GM23338 (cell line): ENCODE data around the gene NPW. TPM values are rescaled to one million over a fixed set of nuclear protein-coding genes. Genes with fewer than 3 reads are reported as not detected.

Source experiments
- ATAC-seq: fragments of 200-7000 bp; cut with Tn5 transposase; 3 replicates; pipeline ENCODE4 v1.9.1; 2020
- DNase-seq: peaks from one replicate; pipeline ENCODE4 v3.0.0-alpha.2; 2015; ENCODE audit warnings: low spot score
- H2AFZ ChIP-seq: fragments of 200-600 bp; sonication (generic); 2 replicates; pipeline ENCODE4 v1.8.0; 2016; ENCODE audit warnings: antibody characterized with exemption, mild to moderate bottlenecking, moderate library complexity
- H3F3A ChIP-seq: fragments of 200-600 bp; sonication (generic); replicated peaks from 2 replicates; pipeline ENCODE4 v1.8.0; 2017; ENCODE audit warnings: antibody characterized with exemption, mixed run types, low read depth
- H3K27ac ChIP-seq: fragments of 200-600 bp; sonication (generic); 2 replicates; pipeline ENCODE4 v1.6.1; 2016; ENCODE audit warnings: low read depth
- H3K27me3 ChIP-seq: fragments of 200-600 bp; sonication (generic); 2 replicates; pipeline ENCODE4 v1.8.0; 2016; ENCODE audit warnings: mild to moderate bottlenecking, mixed run types, moderate library complexity; ENCODE audit not compliant: insufficient read depth
- H3K36me3 ChIP-seq: fragments of 200-600 bp; sonication (generic); 2 replicates; pipeline ENCODE4 v1.8.0; 2016; ENCODE audit warnings: mild to moderate bottlenecking; ENCODE audit not compliant: insufficient read depth
- H3K4me1 ChIP-seq: fragments of 200-600 bp; sonication (generic); 2 replicates; pipeline ENCODE4 v1.8.0; 2016; ENCODE audit warnings: mild to moderate bottlenecking, moderate library complexity; ENCODE audit not compliant: insufficient read depth
- H3K4me2 ChIP-seq: fragments of 200-600 bp; sonication (generic); 2 replicates; pipeline ENCODE4 v1.7.1; 2017; ENCODE audit warnings: mixed run types
- H3K4me3 ChIP-seq: fragments of 200-600 bp; sonication (generic); 2 replicates; pipeline ENCODE4 v1.6.1; 2016; ENCODE audit warnings: mixed run types
- H3K79me2 ChIP-seq: fragments of 200-600 bp; sonication (generic); replicated peaks from 2 replicates; pipeline ENCODE4 v1.8.0; 2017; ENCODE audit warnings: mild to moderate bottlenecking; ENCODE audit not compliant: insufficient read depth
- H3K9me2 ChIP-seq: fragments of 200-600 bp; sonication (generic); 2 replicates; pipeline ENCODE4 v1.8.0; 2017; ENCODE audit not compliant: insufficient read depth
- H4K20me1 ChIP-seq: fragments of 200-600 bp; sonication (generic); replicated peaks from 2 replicates; pipeline ENCODE4 v1.8.0; 2017; ENCODE audit warnings: mild to moderate bottlenecking; ENCODE audit not compliant: insufficient read depth
- H3K27ac Mint-ChIP-seq: 2 replicates; pipeline ENCODE4 v1.8.0; 2020; ENCODE audit warnings: inconsistent platforms, mild to moderate bottlenecking, moderate library complexity, mixed read lengths
- H3K27me3 Mint-ChIP-seq: 3 replicates; pipeline ENCODE4 v1.8.0; 2022; ENCODE audit warnings: low read depth, mild to moderate bottlenecking, moderate library complexity, mixed read lengths, inconsistent platforms; ENCODE audit not compliant: insufficient read depth, poor library complexity
- H3K36me3 Mint-ChIP-seq: 3 replicates; pipeline ENCODE4 v1.8.0; 2021; ENCODE audit warnings: low read depth, mild to moderate bottlenecking, inconsistent platforms, moderate library complexity, mixed read lengths
- H3K4me1 Mint-ChIP-seq: 3 replicates; pipeline ENCODE4 v1.8.0; 2020; ENCODE audit warnings: mild to moderate bottlenecking, inconsistent platforms, mixed read lengths
- H3K4me3 Mint-ChIP-seq: 3 replicates; pipeline ENCODE4 v1.8.0; 2021; ENCODE audit warnings: moderate library complexity, mild to moderate bottlenecking, inconsistent platforms, mixed read lengths
- H3K9me3 Mint-ChIP-seq: 3 replicates; pipeline ENCODE4 v1.8.0; 2020; ENCODE audit warnings: moderate library complexity, mild to moderate bottlenecking, inconsistent platforms, mixed read lengths
- CREB1 ChIP-seq: fragments of 250-450 bp; sonication (Bioruptor Pico); IDR thresholded peaks from 2 replicates; pipeline ENCODE4 v1.5.0; 2020; ENCODE audit warnings: low read depth, mild to moderate bottlenecking, moderate library complexity
- CTCF ChIP-seq, 2 experiments: fragments of 200-600 bp in 1 of 2; sonication (generic) in 1 of 2; conservative IDR thresholded peaks; 2 replicates each; pipeline versions ENCODE4 v1.5.1 to v1.6.1; 2016 to 2017; ENCODE audit warnings: antibody characterized with exemption in 2 of 2, low read depth in 2 of 2, mild to moderate bottlenecking in 2 of 2, moderate library complexity in 1 of 2
- JUNB ChIP-seq: IDR thresholded peaks from one replicate; pipeline ENCODE4 v1.6.1; 2016; ENCODE audit warnings: antibody characterized with exemption; ENCODE audit not compliant: unreplicated experiment
- NANOG ChIP-seq: IDR thresholded peaks from 2 replicates; pipeline ENCODE4 v1.6.1; 2016; ENCODE audit warnings: antibody characterized with exemption, borderline replicate concordance
- ZNF462 ChIP-seq: fragments of 250-450 bp; sonication (Bioruptor Pico); IDR thresholded peaks from 2 replicates; pipeline ENCODE4 v1.5.0; 2020; ENCODE audit warnings: mild to moderate bottlenecking, moderate library complexity
- polyA plus RNA-seq: library from polyadenylated mRNA; unstranded; fragments of >200 nt; fragmentation: Nextera tagmentation; extraction: Ambion mirVana; gene quantifications from 2 replicates; pipeline ENCODE4 v1.2.1, GENCODE V29; 2016
- total RNA-seq: library from RNA; depleted of rRNA; stranded (reverse); fragments of >200 nt; shearing (Covaris generic); gene quantifications from 2 replicates; pipeline ENCODE4 v1.2.3, GENCODE V29; 2014

The NPW gene
- total and polyA plus RNA-seq, 2 experiments from 2014 or later: 4.5 to 37.6 TPM

- H3K4me3 Mint-ChIP-seq: no peak overlapping the region
- Histone ChIP-seq H3K4me1 (no peaks in the 10 kb centered on the region), H3K9me2 (no peaks in the 10 kb centered on the region), H3K79me2 (no peaks in the 10 kb centered on the region), H3K36me3 (0 out of 2 replicates have a peak, but pooled peaks cover under 1% of the 10 kb centered on the region), H3F3A (no peaks in the 10 kb centered on the region), H3K27me3 (no peaks in the 10 kb centered on the region), H2AFZ (no peak overlapping the region), H4K20me1 (no peaks in the 10 kb centered on the region; the same call in 1 of the 2 replicates), H3K4me3 (no peak overlapping the region), H3K4me2 (no peak overlapping the region), H3K27ac (no peak overlapping the region)
- H3K9me3 Mint-ChIP-seq: no peaks in the 10 kb centered on the region
- no peaks in the 10 kb centered on the region for H3K4me1 Mint-ChIP-seq
- TF ChIP-seq JUNB (no peak), CREB1 (CRISPR knock-in tag) (no peak), CTCF (conservative IDR thresholded peaks at IDR 0.05; ENCODE audit: low read depth in 2 of 2) (no peak), NANOG (no peak), ZNF462 (CRISPR knock-in tag) (no peak)
- H3K27me3 Mint-ChIP-seq: peaks cover 12% of the 10 kb centered on the region
- ATAC-seq (no peak), DNase-seq (no peak)
- no peak overlapping the region for H3K27ac Mint-ChIP-seq
- H3K36me3 Mint-ChIP-seq: peaks cover 14% of the 10 kb centered on the region
These were observed 41.4 kb downstream of the NPW start for GRCh38 chr16:2061023-2061422.
